ENCODE results near the gene SERINC5. TPM values are rescaled to one million over a fixed set of nuclear protein-coding genes. Genes with fewer than 3 reads are reported as not detected.

The SERINC5 gene
- polyA plus RNA-seq, 3 donors, result 5.0 to 35.9 (median 7.3) TPM

- H3K27me3 ChIP-seq (ENCODE audit: control insufficient read depth in 2 of 2, insufficient read depth in 2 of 2, low read length in 2 of 2), result no peaks in the 10 kb centered on the region
- no peak overlapping the region for H3K4me2 ChIP-seq (replicated peaks; ENCODE audit: extremely low read depth, low read length, poor library complexity, severe bottlenecking)
- no peaks in the 10 kb centered on the region for H3K9me3 ChIP-seq (replicated peaks in 1 of 2; ENCODE audit: control insufficient read depth in 1 of 2, insufficient read depth in 1 of 2, low read length in 2 of 2)
- H4K20me1 ChIP-seq (ENCODE audit: insufficient read depth, low read length), result peaks cover 91% of the 10 kb centered on the region
- no peaks in the 10 kb centered on the region for H3K36me3 ChIP-seq (replicated peaks in 1 of 2; ENCODE audit: control insufficient read depth in 1 of 2, insufficient read depth in 2 of 2, low read length in 2 of 2)
- H3K4me1 ChIP-seq (ENCODE audit: control insufficient read depth in 1 of 2, insufficient read depth in 2 of 2, low read length in 2 of 2), result no peaks in the 10 kb centered on the region
- H3K27ac ChIP-seq (ENCODE audit: low read depth in 1 of 2, low read length in 2 of 2), result no peak overlapping the region
- Mint-ChIP-seq H3K27ac (no peak overlapping the region), H3K27me3 (ENCODE audit: low read depth in 3 of 3) (no peaks in the 10 kb centered on the region), H3K9me3 (peaks cover 0 to 2% (median 0%) of the 10 kb centered on the region in 7 donors), H3K4me3 (no peak overlapping the region), H3K4me1 (peaks cover 11% of the 10 kb centered on the region), H3K36me3 (peaks cover 0 to 4% of the 10 kb centered on the region in 2 donors)
- no peak overlapping the region for H3K9ac ChIP-seq (ENCODE audit: insufficient read depth, low read length, poor library complexity, severe bottlenecking)
- intact Hi-C loops (cut with micrococcal nuclease), result no loop called here
- no peak for TF ChIP-seq CTCF (IDR thresholded peaks at IDR 0.05)
- peaks cover 35% of the 10 kb centered on the region for H3K79me2 ChIP-seq (ENCODE audit: insufficient read depth, low read length)
- 100% methylated on average over 1 of the region's 6 CpGs for WGBS (ENCODE audit: insufficient coverage)
- DNase-seq, result no peak
- H2AFZ ChIP-seq (ENCODE audit: insufficient read depth, low read depth, low read length, poor library complexity, severe bottlenecking), result no peak overlapping the region
- H3K4me3 ChIP-seq (replicated peaks in 1 of 3; ENCODE audit: low read depth in 2 of 3, low read length in 3 of 3), result no peak overlapping the region
Measured at GRCh38 chr5:80225934-80226326, 29.9 kb downstream of the SERINC5 start.

GRCh38 chr5:80225189-80225933 lies 30.5 kb downstream of the SERINC5 start:
- H3K9ac ChIP-seq (ENCODE audit: insufficient read depth, low read length, poor library complexity, severe bottlenecking), result no peak overlapping the region
- DNase-seq, result no peak
- no peak overlapping the region for H3K4me3 ChIP-seq (replicated peaks in 1 of 3; ENCODE audit: low read depth in 2 of 3, low read length in 3 of 3)
- peaks cover 0 to 4% of the 10 kb centered on the region in 2 donors for H3K36me3 ChIP-seq (replicated peaks in 1 of 2; ENCODE audit: control insufficient read depth in 1 of 2, insufficient read depth in 2 of 2, low read length in 2 of 2)
- H3K4me1 ChIP-seq (ENCODE audit: control insufficient read depth in 1 of 2, insufficient read depth in 2 of 2, low read length in 2 of 2), result no peaks in the 10 kb centered on the region
- H2AFZ ChIP-seq (ENCODE audit: insufficient read depth, low read depth, low read length, poor library complexity, severe bottlenecking), result no peak overlapping the region
- 76% methylated on average over 3 of the region's 6 CpGs for WGBS (ENCODE audit: insufficient coverage)
- no peak overlapping the region for H3K4me3 Mint-ChIP-seq
- H3K27me3 ChIP-seq (ENCODE audit: control insufficient read depth in 2 of 2, insufficient read depth in 2 of 2, low read length in 2 of 2), result no peaks in the 10 kb centered on the region
- no peak overlapping the region for H3K4me2 ChIP-seq (replicated peaks; ENCODE audit: extremely low read depth, low read length, poor library complexity, severe bottlenecking)
- peaks cover 32% of the 10 kb centered on the region for H3K79me2 ChIP-seq (ENCODE audit: insufficient read depth, low read length)
- TF ChIP-seq CTCF (IDR thresholded peaks at IDR 0.05), result no peak
- H3K27me3 Mint-ChIP-seq (ENCODE audit: low read depth in 3 of 3), result peaks cover 0 to under 1% (median 0%) of the 10 kb centered on the region in 3 donors
- H4K20me1 ChIP-seq (ENCODE audit: insufficient read depth, low read length), result peaks cover 91% of the 10 kb centered on the region
- peaks cover 9% of the 10 kb centered on the region for H3K4me1 Mint-ChIP-seq
- no peak overlapping the region for H3K27ac Mint-ChIP-seq
- intact Hi-C loops (cut with micrococcal nuclease), result no loop called here
- H3K9me3 Mint-ChIP-seq, result peaks cover 0 to 2% (median 0%) of the 10 kb centered on the region in 7 donors
- H3K9me3 ChIP-seq (replicated peaks in 1 of 2; ENCODE audit: control insufficient read depth in 1 of 2, insufficient read depth in 1 of 2, low read length in 2 of 2), result no peaks in the 10 kb centered on the region
- H3K27ac ChIP-seq (ENCODE audit: low read depth in 1 of 2, low read length in 2 of 2), result no peak overlapping the region
- peaks cover 5 to 7% of the 10 kb centered on the region in 2 donors for H3K36me3 Mint-ChIP-seq
